GM03348 (cell line): Measurements from ENCODE around the gene EEA1.
A peak's percentile ranks its signal among the peaks of the same experiment; 100 is the strongest.
"Not testable (repeated sequence)": the region's sequence is repeated elsewhere in the genome, so short reads cannot be mapped to it uniquely, and the experiment has no call there.

Source experiments
- DNase-seq: peaks from one replicate; pipeline ENCODE4 v3.0.0; 2012; ENCODE audit warnings: low spot score

EEA1 gene

GRCh38 chr12:92802906-92803305, 126.2 kb downstream of the EEA1 start:
- no peak for DNase-seq

GRCh38 chr12:92796650-92797049, 132.4 kb downstream of the EEA1 start:
- no peak for DNase-seq

- no peak for DNase-seq
Observed at GRCh38 chr12:92794814-92795213, 134.3 kb downstream of the EEA1 start.

GRCh38 chr12:92794356-92794755, 134.7 kb downstream of the EEA1 start:
- not testable (repeated sequence) for DNase-seq

- peak; percentile 42 for DNase-seq
Observed at GRCh38 chr12:92786045-92786444, 143.1 kb downstream of the EEA1 start.

GRCh38 chr12:92785563-92785950, 143.5 kb downstream of the EEA1 start:
- DNase-seq = no peak

- DNase-seq = peak; percentile 33
Observed at GRCh38 chr12:92784797-92785562, 144.1 kb downstream of the EEA1 start.

GRCh38 chr12:92784356-92784755, 144.7 kb downstream of the EEA1 start:
- DNase-seq = peak; percentile 32

GRCh38 chr12:92779902-92780301, 149.2 kb downstream of the EEA1 start:
- no peak for DNase-seq

- DNase-seq = no peak
Observed at GRCh38 chr12:92778525-92778924, 150.6 kb downstream of the EEA1 start.

GRCh38 chr12:92775416-92775815, 153.7 kb downstream of the EEA1 start:
- DNase-seq = no peak

GRCh38 chr12:92771001-92771400, 158.1 kb downstream of the EEA1 start:
- no peak for DNase-seq

- no peak for DNase-seq
Observed at GRCh38 chr12:92769124-92769901, 159.8 kb downstream of the EEA1 start.

GRCh38 chr12:92765871-92766270, 163.2 kb downstream of the EEA1 start:
- no peak for DNase-seq

GRCh38 chr12:92764831-92765230, 164.3 kb downstream of the EEA1 start:
- DNase-seq = no peak

- no peak for DNase-seq
Observed at GRCh38 chr12:92762773-92763172, 166.3 kb downstream of the EEA1 start.

- peak; percentile 57 for DNase-seq
Observed at GRCh38 chr12:92759634-92760268, 169.3 kb downstream of the EEA1 start.

GRCh38 chr12:92757597-92758121, 171.4 kb downstream of the EEA1 start:
- no peak for DNase-seq

- no peak for DNase-seq
Observed at GRCh38 chr12:92756898-92757596, 172.0 kb downstream of the EEA1 start.

- DNase-seq = no peak
Observed at GRCh38 chr12:92753976-92754885, 174.9 kb downstream of the EEA1 start.

GRCh38 chr12:92749691-92750090, 179.4 kb downstream of the EEA1 start:
- DNase-seq = not testable (repeated sequence)
